Right lobe of liver (tissue), 6 donors: ENCODE measurements around the gene MST1. TPM values are rescaled to one million over a fixed set of nuclear protein-coding genes. Genes with fewer than 3 reads are reported as not detected.

Experiments used
- ATAC-seq, 4 donors: fragments of 200-7000 bp; cut with Tn5 transposase; one replicate each; pipeline ENCODE4 v1.9.1; 2020; ENCODE audit warnings: mild to moderate bottlenecking in 4 of 4, moderate library complexity in 4 of 4
- DNase-seq, 3 donors: peaks; one replicate each; pipeline ENCODE4 v3.0.0-alpha.2; 2020
- H3K27ac ChIP-seq, 3 donors: fragments of 200-600 bp; one replicate each; pipeline ENCODE4 v1.8.0; 2022
- H3K27me3 ChIP-seq, 2 donors: fragments of 200-600 bp; one replicate each; pipeline ENCODE4 v1.8.0; 2022
- H3K36me3 ChIP-seq, 4 donors: fragments of 200-600 bp; sonication (generic) in 1 of 4; one replicate each; pipeline versions ENCODE4 v1.5.1 to v1.8.0; 2017 to 2022; ENCODE audit warnings: control low read depth in 1 of 4
- H3K4me1 ChIP-seq, 4 donors: fragments of 200-600 bp; sonication (generic) in 1 of 4; one replicate each; pipeline versions ENCODE4 v1.5.1 to v1.8.0; 2017 to 2022; ENCODE audit warnings: control low read depth in 1 of 4
- H3K4me3 ChIP-seq, 3 donors: fragments of 200-600 bp; one replicate each; pipeline ENCODE4 v1.8.0; 2022
- H3K9me3 ChIP-seq, 4 donors: fragments of 200-600 bp; sonication (generic) in 1 of 4; one replicate each; pipeline versions ENCODE4 v1.5.1 to v1.8.0; 2017 to 2022; ENCODE audit warnings: control low read depth in 1 of 4
- POLR2A ChIP-seq: fragments of 450-650 bp; IDR thresholded peaks from one replicate; pipeline ENCODE4 v1.6.1; 2017; ENCODE audit warnings: antibody characterized with exemption, mild to moderate bottlenecking
- WGBS: methylation state at CpG from one replicate; pipeline ENCODE4 v1.1.6; 2018; ENCODE audit warnings: low coverage, low lambda C conversion rate; ENCODE audit not compliant: insufficient coverage; ENCODE audit errors: missing lambda C conversion rate; 5-methylcytosine and 5-hydroxymethylcytosine counted together
- intact Hi-C, 2 donors: fragments of 100-400 bp; cut with DNase I; formaldehyde crosslinking; loops; one replicate each; pipeline versions ENCODE4 v1.11.2 to v1.14.1; 2022
- total RNA-seq, 6 experiments: library from RNA; depleted of rRNA in 2 of 6; stranded (reverse); fragments of >200 nt in 2 of 6; fragmentation: NEBNext Ultra II Directional in 3 of 6; extraction: Animal tissue kit (Norgen Biotek cat#: 25700) in 3 of 6; gene quantifications; one replicate each; pipeline versions ENCODE4 v1.1.0 to v1.2.4, GENCODE V29; 2016 to 2023
- TF ChIP-seq, protein P1 (sequence below), 4 donors: fragments of 200-600 bp in 3 of 4; fragments of 450-650 bp in 1 of 4; IDR thresholded peaks; one replicate each; pipeline versions ENCODE4 v1.5.1 to v1.8.0; 2016 to 2022; ENCODE audit warnings: antibody characterized with exemption in 4 of 4, mild to moderate bottlenecking in 2 of 4
- donor health status: DM: no; HTN: yes; CAD: no.
- donor health status: DM: no; HTN: no; CAD: no.
- donor health status: DM: no; HTN: no; CAD: no.
- donor health status: DM: no; HTN: yes; CAD: no.
- donor health status: DM: no; HTN: yes; CAD: no.

MST1 gene
- total RNA-seq, 6 experiments from 2014 or later: 321 to 695 (median 632) TPM

DNA sequence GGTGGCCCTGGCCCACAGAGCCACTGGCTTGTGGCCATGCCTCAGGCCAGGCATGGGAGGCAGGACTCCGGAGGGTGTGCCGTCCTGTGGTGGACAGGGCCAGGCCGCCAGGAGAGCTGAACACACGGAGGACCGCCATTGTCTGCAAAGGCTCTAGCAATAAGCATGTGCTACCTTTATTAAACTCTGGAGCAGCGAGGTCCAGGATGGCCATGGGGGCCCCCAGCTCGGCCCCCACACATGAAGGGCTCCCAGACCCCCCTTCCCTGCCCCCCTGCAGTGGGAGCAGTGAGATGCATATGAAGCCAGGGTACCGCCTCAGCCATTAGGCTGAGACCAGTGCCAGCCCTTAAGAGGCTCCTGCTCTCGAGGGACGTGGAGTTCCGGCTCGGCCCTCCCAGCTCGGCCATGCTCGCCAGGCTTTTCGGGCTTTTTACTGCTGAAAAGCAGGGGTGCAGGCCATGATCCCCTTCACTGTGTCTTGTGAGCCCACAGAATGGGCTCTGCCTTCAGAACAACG, 27.5 kb upstream of the MST1 start:
- peaks cover 0 to 10% (median 0%) of the 10 kb centered on the region in 4 donors for H3K4me1 ChIP-seq
- H3K9me3 ChIP-seq: no peaks in the 10 kb centered on the region
- peaks cover 0 to 26% (median 12%) of the 10 kb centered on the region in 4 donors for H3K36me3 ChIP-seq
- intact Hi-C loops: no loop called here
- H3K27me3 ChIP-seq: no peaks in the 10 kb centered on the region
- ATAC-seq (no peak), DNase-seq (peak in 2 of 3 donors; percentile 46 to 59)
- WGBS: 87% methylated on average over 3 of the region's 16 CpGs
- H3K27ac ChIP-seq: no peak overlapping the region
- no peak overlapping the region for H3K4me3 ChIP-seq
- TF ChIP-seq, protein P1, sequence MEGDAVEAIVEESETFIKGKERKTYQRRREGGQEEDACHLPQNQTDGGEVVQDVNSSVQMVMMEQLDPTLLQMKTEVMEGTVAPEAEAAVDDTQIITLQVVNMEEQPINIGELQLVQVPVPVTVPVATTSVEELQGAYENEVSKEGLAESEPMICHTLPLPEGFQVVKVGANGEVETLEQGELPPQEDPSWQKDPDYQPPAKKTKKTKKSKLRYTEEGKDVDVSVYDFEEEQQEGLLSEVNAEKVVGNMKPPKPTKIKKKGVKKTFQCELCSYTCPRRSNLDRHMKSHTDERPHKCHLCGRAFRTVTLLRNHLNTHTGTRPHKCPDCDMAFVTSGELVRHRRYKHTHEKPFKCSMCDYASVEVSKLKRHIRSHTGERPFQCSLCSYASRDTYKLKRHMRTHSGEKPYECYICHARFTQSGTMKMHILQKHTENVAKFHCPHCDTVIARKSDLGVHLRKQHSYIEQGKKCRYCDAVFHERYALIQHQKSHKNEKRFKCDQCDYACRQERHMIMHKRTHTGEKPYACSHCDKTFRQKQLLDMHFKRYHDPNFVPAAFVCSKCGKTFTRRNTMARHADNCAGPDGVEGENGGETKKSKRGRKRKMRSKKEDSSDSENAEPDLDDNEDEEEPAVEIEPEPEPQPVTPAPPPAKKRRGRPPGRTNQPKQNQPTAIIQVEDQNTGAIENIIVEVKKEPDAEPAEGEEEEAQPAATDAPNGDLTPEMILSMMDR (IDR thresholded peaks at IDR 0.05): no peak
- no peak for TF ChIP-seq POLR2A

GRCh38 chr3:49716169-49716568, 26.9 kb upstream of the MST1 start:
- TF ChIP-seq POLR2A: no peak
- TF ChIP-seq, protein P1 (IDR thresholded peaks at IDR 0.05): no peak
- Histone ChIP-seq H3K27ac (no peak overlapping the region), H3K9me3 (no peaks in the 10 kb centered on the region), H3K4me3 (no peak overlapping the region), H3K4me1 (peaks cover 0 to 10% (median 0%) of the 10 kb centered on the region in 4 donors), H3K36me3 (peaks cover 0 to 24% (median 9%) of the 10 kb centered on the region in 4 donors), H3K27me3 (no peaks in the 10 kb centered on the region)
- peak in 1 of 3 donors; percentile 37 for DNase-seq
- 63% methylated on average over 1 of the region's 7 CpGs for WGBS
- ATAC-seq: no peak
- intact Hi-C loops: no loop called here

DNA sequence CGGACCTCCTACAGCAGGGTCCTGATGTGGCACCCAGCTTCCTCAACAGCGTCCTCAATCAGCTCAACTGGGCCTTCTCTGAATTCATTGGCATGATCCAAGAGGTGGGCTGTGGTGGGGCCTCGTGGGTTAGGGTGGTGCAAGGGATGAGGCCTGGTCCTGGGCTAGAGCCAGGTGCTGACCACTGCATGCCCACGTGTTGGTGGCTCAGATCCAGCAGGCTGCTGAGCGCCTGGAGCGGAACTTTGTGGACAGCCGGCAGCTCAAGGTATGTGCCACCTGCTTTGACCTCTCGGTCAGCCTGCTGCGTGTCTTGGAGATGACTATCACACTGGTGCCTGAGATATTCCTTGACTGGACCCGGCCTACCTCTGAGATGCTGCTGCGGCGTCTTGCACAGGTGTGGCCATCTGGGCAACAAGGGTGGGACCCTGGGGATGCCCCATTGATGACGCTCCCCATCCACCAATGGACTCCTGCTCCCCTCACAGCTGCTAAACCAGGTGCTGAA, 26.4 kb upstream of the MST1 start:
- H3K4me1 ChIP-seq: peaks cover 0 to 10% (median 0%) of the 10 kb centered on the region in 4 donors
- 33% methylated on average over 1 of the region's 13 CpGs for WGBS
- DNase-seq: peak in 1 of 3 donors; percentile 51

GRCh38 chr3:49714728-49715550, 25.7 kb upstream of the MST1 start:
- ATAC-seq: no peak
- peak in 1 of 3 donors; percentile 41 for DNase-seq
- Histone ChIP-seq H3K4me1 (peaks cover 0 to 10% (median 0%) of the 10 kb centered on the region in 4 donors), H3K27me3 (no peaks in the 10 kb centered on the region), H3K9me3 (no peaks in the 10 kb centered on the region), H3K36me3 (peaks cover 0 to 19% (median 5%) of the 10 kb centered on the region in 4 donors), H3K27ac (no peak overlapping the region), H3K4me3 (no peak overlapping the region)
- no peak for TF ChIP-seq POLR2A
- TF ChIP-seq, protein P1 (IDR thresholded peaks at IDR 0.05): no peak
- WGBS: no CpG with 5 or more reads among the region's 13 CpGs
- intact Hi-C loops: no loop called here

More for the DNA sequence above, 26.4 kb upstream of the MST1 start:
- Histone ChIP-seq H3K4me3 (no peak overlapping the region), H3K27me3 (no peaks in the 10 kb centered on the region), H3K36me3 (peaks cover 0 to 19% (median 6%) of the 10 kb centered on the region in 4 donors), H3K27ac (no peak overlapping the region), H3K9me3 (no peaks in the 10 kb centered on the region)
- intact Hi-C loops: no loop called here
- no peak for TF ChIP-seq POLR2A
- TF ChIP-seq, protein P1 (IDR thresholded peaks at IDR 0.05): no peak
- no peak for ATAC-seq
